Stimulated activated CD4-positive, alpha-beta T cell treated with anti-CD3 and anti-CD28 coated beads, Interleukin-15, amount 100 ng/mL, for 24 hours (primary cell): Measurements from ENCODE around the gene PLCZ1.
"Not testable (repeated sequence)": the region's sequence is repeated elsewhere in the genome, so short reads cannot be mapped to it uniquely, and the experiment has no call there.

Experiments
- DNase-seq: peaks from one replicate; pipeline ENCODE4 v3.0.0-alpha.2; 2020

The PLCZ1 gene, protein sequence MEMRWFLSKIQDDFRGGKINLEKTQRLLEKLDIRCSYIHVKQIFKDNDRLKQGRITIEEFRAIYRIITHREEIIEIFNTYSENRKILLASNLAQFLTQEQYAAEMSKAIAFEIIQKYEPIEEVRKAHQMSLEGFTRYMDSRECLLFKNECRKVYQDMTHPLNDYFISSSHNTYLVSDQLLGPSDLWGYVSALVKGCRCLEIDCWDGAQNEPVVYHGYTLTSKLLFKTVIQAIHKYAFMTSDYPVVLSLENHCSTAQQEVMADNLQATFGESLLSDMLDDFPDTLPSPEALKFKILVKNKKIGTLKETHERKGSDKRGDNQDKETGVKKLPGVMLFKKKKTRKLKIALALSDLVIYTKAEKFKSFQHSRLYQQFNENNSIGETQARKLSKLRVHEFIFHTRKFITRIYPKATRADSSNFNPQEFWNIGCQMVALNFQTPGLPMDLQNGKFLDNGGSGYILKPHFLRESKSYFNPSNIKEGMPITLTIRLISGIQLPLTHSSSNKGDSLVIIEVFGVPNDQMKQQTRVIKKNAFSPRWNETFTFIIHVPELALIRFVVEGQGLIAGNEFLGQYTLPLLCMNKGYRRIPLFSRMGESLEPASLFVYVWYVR

DNA sequence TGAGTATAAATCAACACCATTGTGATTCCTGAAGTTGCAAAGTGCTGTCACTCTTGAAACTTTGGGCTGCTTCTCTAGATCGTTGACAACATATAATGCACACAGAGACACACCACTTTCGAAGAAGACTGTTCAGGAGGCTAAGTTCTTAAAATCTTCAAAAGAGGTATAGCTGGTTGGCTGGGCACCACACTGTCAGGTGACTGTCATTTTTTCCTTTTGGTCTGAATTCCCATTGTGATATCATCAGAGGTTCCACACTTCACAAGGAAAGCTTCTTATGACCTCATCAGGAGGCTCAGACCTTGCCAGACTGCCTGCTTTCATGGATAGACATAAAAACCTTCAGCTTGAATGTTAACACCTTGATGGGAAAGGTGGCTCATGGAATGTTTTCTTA lies at the start of gene PLCZ1, which contains the start of gene CAPZA3:
Gene PLCZ1 (minus strand): TSS at position 194 of the 400 bp plus-strand sequence. CDS start 641 bp downstream, outside the sequence.
Gene CAPZA3 (plus strand): TSS at position 301 of the 400 bp plus-strand sequence. CDS start 150 bp downstream, outside the sequence.
- no peak for DNase-seq

- DNase-seq: not testable (repeated sequence)
Measured at GRCh38 chr12:18785465-18785864, 47.7 kb upstream of the PLCZ1 start.

DNA sequence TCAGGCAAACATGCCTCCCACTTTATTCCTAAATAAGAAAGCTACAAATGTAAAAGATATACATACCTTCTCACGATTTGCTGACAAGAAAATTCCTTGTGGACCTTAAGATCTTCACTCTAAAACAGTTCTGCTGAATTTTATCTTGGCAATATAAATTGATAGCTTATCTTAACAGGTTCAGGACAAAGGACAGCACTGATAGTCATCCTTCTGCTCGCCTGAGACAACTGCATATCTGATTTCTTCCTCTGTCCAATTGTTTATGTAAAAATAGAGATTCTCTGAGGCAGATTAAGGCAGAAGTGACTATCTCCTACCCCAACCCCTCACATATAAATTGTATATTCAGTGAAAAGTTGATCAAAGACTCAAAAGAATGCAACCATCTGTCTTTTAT lies 45.0 kb upstream of the PLCZ1 start:
- DNase-seq: no peak

DNA sequence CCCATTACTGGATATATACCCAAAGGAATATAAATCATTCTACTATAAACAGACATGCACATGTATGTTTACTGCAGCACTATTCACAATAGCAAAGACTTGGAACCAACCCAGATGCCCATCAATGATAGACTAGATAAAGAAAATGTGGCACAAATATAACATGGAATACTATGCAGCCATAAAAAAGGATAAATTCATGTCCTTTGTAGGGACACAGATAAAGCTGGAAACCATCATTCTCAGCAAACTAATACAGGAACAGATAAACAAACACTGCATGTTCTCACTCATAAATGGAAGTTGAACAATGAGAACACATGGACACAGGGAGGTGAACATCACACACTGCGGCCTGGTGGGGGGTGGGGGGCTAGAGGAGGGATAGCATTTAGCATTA lies 28.7 kb upstream of the PLCZ1 start:
- DNase-seq: not testable (repeated sequence)

- DNase-seq: no peak
Measured at GRCh38 chr12:18755341-18755740, 17.5 kb upstream of the PLCZ1 start.

GRCh38 chr12:18754124-18754707 lies 16.4 kb upstream of the PLCZ1 start:
- no peak for DNase-seq

DNA sequence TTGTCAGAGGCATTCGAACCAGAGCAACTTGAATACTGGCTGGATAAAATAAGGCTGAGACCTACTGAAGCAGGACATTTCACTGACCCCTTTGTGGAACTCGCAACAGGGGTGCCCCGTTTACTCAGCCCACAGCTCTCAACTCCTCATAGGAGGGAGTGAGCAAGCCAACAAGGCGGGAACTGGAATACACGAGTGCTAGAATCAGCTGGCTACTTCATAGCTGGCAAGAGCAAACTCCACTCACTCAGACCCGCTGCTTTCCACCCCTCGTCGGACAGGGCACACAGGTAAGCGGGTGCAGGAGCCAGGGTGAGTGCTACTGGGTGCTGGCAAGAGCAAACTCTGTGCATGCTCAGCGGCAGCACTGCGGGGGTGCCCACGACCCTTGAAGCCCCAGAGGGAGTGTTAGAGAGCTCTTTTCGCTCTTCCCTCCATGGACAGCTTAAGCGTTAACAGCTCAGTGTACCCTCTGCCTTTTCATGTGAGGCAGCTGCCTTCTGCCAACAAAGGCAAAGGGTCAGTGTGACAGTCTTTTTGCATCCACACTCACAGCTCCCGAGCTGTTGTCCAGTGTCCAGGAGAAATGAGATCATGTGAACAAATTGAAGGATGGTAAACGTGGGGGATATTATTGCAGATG lies 15.8 kb upstream of the PLCZ1 start:
- no peak for DNase-seq

- no peak for DNase-seq
Measured at GRCh38 chr12:18752947-18753346, 15.1 kb upstream of the PLCZ1 start.

DNA sequence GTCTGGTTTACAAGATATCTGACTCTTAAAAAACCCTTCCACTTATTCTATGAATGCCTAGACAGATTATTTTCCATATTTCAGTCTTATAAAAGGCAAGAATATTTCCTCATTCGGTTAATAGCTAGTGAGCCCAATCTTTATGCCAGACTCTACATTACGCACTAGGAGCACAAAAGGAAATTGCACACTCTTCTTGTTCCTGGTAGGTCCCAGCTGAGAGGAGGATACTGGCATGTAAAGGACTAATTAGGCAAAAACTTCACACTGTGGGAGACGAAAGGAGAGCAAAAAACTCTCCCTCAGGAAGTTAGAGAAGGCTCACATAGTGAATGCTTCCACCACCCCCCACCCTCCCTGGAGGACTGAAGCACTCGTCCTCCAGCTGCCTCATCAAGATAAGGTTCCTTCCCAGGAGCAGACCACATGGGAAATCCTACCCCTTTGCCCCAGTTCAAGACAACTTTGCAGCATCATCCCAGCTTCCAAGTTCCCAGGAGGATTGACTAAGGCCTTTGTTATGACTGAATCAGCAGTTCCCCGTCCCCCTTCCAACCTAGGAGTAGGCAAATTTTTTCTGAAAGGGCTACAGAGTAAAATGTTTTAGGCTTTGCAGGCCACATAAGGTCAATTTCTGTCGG lies 14.6 kb upstream of the PLCZ1 start:
- DNase-seq: no peak

GRCh38 chr12:18751866-18752265 lies 14.1 kb upstream of the PLCZ1 start:
- no peak for DNase-seq

GRCh38 chr12:18750085-18750484 lies 12.3 kb upstream of the PLCZ1 start:
- DNase-seq: no peak

DNA sequence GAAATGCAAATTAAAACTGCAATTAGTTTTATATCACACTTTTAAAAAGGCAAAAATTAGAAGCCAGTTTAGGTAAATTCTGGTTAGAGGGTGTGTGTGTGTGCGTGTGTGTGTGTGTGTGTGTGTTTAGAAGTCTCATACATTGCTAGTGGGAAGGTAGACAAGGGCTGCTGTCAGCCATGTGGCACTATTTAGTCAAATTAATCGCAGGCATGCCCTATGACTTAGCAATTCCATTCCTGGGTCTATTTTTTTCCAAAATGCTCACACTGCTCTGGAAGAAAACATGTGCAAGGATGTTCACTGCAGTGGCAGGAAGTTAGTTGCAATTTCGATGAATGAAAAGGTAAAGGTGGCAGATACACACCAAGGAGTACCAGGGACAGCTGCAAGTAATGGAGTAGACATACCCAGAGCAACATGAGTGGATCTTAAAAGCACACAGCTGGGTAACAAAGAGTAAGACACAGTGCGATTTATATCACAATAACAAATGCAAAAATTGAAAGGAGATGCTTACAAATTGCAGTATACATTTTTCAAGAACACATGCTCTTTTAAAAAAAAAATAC lies 11.7 kb upstream of the PLCZ1 start:
- no peak for DNase-seq

GRCh38 chr12:18747895-18748294 lies 10.1 kb upstream of the PLCZ1 start:
- DNase-seq: no peak

- DNase-seq: no peak
Measured at GRCh38 chr12:18731156-18731555, 6.7 kb downstream of the PLCZ1 start.

- no peak for DNase-seq
Measured at GRCh38 chr12:18723752-18724151, 14.1 kb downstream of the PLCZ1 start.

- no peak for DNase-seq
Measured at GRCh38 chr12:18721452-18721851, 16.4 kb downstream of the PLCZ1 start.

DNA sequence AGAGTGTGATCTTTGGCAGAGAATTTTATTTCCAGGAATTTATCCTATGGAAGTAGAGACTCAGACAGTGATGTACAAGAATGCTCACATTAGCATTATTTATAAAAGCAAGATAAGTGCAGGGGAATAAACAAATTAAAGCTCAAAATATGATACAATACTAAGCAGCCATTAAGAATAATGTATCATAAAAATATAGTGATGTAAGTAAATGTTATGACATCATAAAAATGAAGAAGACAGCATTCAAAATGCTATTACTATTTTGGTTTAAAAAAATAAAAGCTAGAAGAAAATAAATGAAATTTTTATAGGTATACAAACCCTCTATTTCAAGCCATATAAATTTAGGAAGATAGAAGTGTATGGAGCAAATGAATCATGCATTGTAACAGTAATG lies 17.1 kb downstream of the PLCZ1 start:
- no peak for DNase-seq

GRCh38 chr12:18719922-18720510 lies 17.8 kb downstream of the PLCZ1 start:
- DNase-seq: no peak

- DNase-seq: no peak
Measured at GRCh38 chr12:18718462-18718861, 19.4 kb downstream of the PLCZ1 start.

DNA sequence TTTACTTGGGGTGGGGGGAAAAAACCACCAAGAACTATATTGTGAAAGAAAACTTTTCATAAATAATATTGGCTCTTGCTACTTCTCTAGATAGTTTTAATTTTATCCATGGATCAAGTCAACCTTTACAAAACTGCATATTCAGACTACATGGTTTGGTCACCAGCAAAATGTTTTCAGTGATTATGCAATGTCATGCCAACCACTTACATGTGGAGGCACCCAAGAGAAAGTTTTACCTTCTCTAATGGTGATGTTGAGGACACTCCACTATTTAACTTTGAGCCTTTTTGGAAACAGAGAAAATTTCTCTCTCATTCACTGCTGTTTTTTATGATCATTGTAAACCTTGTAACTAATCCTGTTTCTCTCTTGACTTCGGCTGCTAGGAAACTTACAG lies 21.6 kb downstream of the PLCZ1 start:
- no peak for DNase-seq

DNA sequence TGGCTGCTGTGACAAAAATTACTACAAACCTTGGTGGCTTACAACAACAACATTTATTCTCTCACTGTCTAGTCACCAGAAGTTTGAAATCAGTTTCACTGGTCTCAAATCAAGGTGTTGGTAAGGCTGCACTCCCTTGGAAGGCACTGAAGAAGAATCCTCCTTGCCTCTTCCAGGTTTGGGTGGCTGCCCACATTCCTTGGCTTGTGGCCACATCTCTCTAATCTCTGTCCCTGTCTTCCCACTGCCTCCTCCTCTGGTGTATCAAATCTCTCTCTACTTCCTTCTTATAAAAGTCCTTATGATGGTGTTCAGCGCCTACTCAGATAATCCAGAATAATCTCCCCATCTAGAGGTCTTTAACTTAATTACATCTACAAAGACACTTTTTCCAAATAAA lies 31.0 kb downstream of the PLCZ1 start:
- DNase-seq: no peak

DNA sequence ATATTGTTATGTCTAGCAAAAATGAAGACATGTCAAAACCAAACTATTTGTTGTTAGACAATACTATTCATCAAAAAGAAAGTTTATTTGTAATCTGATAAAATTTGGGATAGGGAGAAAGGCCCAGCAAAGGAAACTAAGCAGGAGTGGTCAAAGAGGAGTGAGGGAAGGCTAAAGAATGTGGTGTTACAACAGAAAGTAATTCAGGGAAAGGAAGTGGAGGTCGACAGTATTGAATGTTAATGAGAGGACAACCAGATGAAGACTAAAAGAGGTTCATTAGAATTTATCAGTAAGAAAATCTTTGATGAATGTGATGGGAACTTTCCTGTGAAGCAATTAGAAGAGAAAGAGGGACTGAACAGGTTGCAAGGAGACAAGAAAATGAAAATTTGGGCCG lies 33.9 kb downstream of the PLCZ1 start:
- DNase-seq: no peak
